Middle frontal gyrus (tissue), 1 donor: ENCODE results near the gene CMSS1.

Experiments
- DNase-seq: peaks from one replicate; pipeline ENCODE4 v3.0.0-alpha.2; 2015; ENCODE audit warnings: low spot score; ENCODE audit errors: extremely low spot score

The CMSS1 gene

DNA sequence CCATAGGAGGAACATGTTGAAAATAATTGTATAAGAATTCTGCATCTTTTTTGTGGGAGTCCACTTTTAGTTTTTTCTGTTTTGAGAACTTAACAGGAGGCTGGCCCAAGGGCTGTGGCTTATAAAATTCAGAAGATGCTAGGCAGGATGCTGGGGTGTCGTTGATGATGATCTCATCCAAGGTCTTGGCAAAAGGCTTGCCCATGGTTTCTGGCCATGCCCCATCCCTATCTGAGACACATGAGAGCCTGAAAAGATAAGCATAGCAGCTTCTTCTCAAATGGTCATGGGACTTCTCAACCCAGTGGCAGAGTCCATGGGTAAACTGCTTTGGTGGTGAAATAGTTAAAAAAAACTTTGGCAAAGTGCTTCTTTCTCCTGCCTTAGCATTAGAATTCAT, 35.2 kb downstream of the CMSS1 start:
- DNase-seq = no peak

GRCh38 chr3:99854756-99855298, 37.2 kb downstream of the CMSS1 start:
- DNase-seq = no peak

GRCh38 chr3:99855900-99856299, 38.2 kb downstream of the CMSS1 start:
- no peak for DNase-seq

- no peak for DNase-seq
These were observed 39.0 kb downstream of the CMSS1 start for GRCh38 chr3:99856437-99857220.

DNA sequence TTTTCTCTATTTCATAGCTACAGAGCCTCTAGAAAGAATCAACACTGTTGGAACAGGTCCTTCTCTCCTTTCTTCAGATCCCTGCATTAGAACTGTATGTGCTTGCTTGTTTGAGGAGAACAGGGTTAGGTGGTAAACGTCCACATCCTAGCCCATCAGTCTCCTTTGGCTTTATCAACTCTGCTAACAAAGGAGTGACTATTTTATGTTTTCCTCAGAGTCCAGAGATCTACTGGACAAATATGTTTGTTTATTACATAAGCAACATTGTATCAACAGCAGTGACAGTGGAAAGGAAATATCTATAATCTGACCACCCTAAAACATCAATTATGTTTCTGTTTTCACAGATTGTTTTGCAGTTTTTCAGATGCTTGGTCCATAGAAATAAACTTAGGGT, 39.6 kb downstream of the CMSS1 start:
- DNase-seq = no peak

DNA sequence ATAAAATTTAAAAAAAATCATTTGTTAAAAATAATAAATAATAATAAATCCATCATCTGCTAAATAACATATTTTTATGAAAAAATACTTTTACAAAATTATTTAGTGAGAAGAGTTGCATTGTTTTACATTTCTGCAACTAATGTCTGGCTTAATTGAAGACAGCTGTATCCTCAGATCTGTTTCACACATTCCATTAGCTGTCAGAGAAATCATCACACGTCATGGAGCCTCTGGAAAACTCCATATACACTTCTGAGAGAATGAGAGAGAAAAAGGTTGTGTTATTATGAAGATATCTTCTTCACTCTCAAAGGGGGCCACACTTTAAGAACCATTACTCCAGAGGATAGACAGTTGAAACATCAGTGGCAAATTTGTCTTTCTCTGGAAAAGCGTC, 40.8 kb downstream of the CMSS1 start:
- DNase-seq = no peak

DNA sequence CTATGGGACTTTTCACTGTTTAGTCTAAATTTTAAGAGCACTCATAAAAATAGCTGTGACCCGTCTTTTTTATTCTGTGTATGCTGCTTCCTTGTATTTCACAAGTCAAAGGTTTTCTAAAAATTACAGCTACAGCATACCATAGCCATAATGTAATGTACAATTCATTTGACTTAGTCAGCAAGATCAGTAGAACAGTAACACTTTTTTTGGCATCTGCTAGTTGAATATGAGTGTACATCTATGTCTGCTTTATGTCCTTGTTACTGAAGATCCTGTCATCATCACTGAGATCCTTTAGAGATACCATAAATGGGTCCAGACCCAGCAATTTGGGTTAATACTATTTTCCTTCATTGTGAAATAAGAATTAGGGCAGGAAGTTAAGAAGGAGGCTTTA, 42.2 kb downstream of the CMSS1 start:
- no peak for DNase-seq

- DNase-seq = no peak
These were observed 43.6 kb downstream of the CMSS1 start for GRCh38 chr3:99861216-99861615.

DNA sequence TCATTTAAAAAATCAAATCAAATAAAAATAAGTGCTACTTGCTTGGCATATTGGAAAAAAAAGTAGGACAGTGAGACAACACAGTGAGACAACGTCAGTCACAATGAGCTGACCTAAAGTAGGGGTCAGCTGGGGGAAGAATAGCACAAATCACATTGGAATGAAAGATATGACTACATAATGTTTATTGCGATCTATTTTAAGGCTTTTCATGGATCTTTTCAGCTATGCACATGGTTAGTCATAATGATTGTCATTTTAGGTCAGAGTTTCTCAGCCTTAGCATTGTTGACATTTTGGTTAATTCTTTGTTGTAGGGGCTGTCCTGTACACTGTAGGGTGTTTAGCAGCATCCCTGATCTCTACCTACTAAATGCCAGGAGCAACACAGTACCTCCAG, 44.5 kb downstream of the CMSS1 start:
- no peak for DNase-seq

GRCh38 chr3:99863002-99863401, 45.3 kb downstream of the CMSS1 start:
- DNase-seq = no peak

GRCh38 chr3:99863588-99863987, 45.9 kb downstream of the CMSS1 start:
- no peak for DNase-seq

- DNase-seq = no peak
These were observed 46.6 kb downstream of the CMSS1 start for GRCh38 chr3:99864289-99864688.

- DNase-seq = no peak
These were observed 47.7 kb downstream of the CMSS1 start for GRCh38 chr3:99865321-99865720.

DNA sequence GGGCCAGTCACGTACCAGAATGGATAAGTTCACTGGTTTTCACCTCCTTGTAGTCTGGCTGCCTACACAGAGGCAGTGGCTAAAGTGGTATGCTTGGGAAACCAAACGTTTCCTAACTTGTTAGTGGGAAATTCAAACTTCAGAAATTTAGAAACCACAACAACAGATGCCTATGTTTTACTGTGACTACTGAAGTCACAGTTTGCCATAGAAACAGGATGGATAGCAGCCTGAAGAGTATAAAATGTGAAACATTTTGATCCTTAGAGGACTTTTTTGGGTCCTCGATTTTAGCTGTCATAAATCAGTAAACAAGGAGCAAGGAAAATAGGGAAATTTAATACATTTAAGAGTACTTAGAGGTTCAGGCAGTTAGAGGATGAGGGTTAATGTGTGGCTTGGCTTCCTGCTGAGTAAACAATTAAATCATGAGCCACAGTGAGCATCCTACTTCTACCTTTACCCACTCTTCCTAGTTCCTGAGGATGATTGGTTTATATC, 48.6 kb downstream of the CMSS1 start:
- no peak for DNase-seq

GRCh38 chr3:99867594-99868310, 50.1 kb downstream of the CMSS1 start:
- DNase-seq = no peak

DNA sequence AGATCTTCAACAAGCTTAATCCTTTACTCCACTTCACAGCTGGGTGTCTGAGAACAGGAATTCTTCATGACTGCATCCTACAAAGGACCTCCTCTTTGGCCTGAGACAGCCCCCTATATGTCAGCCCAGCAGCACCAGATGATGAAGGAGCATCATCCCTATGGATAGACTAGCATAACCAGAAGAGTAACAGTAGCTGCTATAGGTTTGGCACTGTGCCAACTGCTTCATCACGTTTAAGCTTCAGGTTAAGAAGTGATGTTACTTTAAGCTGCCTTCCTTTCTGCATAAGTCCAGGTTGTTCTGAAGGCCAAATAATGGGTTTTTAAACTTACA, 50.6 kb downstream of the CMSS1 start:
- no peak for DNase-seq

GRCh38 chr3:99869621-99870020, 52.0 kb downstream of the CMSS1 start:
- no peak for DNase-seq

DNA sequence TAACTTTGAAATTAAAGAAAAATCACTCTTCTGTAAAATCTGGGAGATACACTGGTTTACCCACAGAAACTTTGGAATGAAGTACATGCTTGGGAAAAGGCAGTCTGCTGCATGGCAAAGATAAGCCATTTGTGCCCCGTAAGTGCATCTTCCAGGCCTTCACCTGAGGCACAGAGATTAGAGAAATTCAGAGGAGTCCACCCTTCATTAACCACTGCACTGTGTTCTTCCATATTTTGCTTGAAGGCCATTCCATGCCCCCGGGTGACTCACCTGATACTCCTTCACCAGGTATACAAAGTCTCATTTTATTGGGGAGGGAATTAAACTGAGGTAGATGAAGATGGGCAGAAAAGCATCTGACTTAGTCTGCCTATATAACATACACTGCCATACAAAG, 53.0 kb downstream of the CMSS1 start:
- no peak for DNase-seq

DNA sequence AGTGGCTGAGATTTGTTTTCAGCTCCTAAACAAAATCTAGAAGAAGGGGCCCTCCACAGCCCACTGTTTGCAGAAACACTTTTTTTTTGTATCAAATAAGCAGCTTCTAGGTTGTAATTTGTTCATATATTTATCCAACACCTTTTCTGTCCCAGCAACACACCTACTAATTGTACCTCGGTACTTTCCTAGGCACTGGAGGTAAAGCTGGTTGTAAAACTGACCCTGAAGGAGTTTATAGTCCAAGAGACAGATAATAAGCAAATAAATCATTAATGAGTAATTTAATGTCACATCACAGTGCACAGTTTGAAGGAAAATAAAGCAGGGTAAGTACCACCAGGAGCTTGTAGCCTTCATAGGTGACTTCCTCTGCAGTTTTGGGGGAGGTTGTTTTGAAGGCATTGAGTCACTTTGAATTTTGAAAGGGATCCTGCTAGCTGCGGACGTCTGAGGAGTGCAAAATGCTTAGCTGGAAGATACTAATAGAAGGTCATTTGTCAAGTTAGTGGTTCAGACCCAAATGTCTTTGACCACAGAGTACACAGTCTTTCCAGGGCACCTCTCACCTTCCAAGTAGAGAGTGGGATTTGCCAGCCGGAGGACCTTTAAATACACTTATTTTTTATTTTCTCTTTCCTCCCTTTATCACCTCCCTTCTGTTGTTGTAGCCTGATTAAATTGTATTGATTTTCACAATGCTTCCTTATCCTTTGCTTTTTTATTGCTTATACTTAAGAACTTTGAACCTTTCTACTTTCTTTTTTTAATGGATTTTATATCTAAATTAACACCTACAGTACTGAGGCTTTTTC, 53.8 kb downstream of the CMSS1 start:
- DNase-seq = no peak

DNA sequence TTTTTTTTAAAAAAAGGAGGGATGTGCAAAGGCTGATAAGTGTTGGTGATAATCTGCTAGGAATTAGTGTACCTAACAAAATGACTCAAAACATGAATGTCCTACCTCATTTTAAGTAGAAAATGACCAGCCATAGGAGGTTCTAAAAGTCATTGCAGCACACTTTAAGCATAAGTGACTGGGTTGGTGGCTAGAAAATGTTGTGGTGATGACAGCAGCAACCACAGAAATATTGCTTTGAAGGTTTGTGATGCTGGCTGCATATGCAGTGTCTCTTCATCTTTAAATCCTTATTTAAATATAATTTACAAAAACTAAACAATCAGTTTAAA, 55.2 kb downstream of the CMSS1 start:
- no peak for DNase-seq

- no peak for DNase-seq
These were observed 55.8 kb downstream of the CMSS1 start for GRCh38 chr3:99873269-99874102.
